Inferior parietal cortex (tissue), 1 donor: Measurements from ENCODE around the gene PRKAG3.

Experiments
- DNase-seq: peaks from one replicate; pipeline ENCODE4 v3.0.0-alpha.2; 2016; ENCODE audit errors: extremely low spot score

The PRKAG3 gene

GRCh38 chr2:218839888-218840287 is 8.3 kb upstream of the PRKAG3 start:
- DNase-seq, result no peak

- no peak for DNase-seq
Measured at GRCh38 chr2:218839430-218839829, 7.8 kb upstream of the PRKAG3 start.

GRCh38 chr2:218837495-218837894 is 5.9 kb upstream of the PRKAG3 start:
- no peak for DNase-seq

GRCh38 chr2:218834685-218835084 is 3.1 kb upstream of the PRKAG3 start:
- no peak for DNase-seq

- DNase-seq, result no peak
Measured at GRCh38 chr2:218833023-218833609, 1.5 kb upstream of the PRKAG3 start.

- no peak for DNase-seq
Measured at GRCh38 chr2:218832520-218832919, 917 bp upstream of the PRKAG3 start.

- DNase-seq, result no peak
Measured at GRCh38 chr2:218832081-218832480, 478 bp upstream of the PRKAG3 start.

- no peak for DNase-seq
Measured at GRCh38 chr2:218830526-218831306, 887 bp downstream of the PRKAG3 start.

GRCh38 chr2:218829868-218830451 is 1.6 kb downstream of the PRKAG3 start:
- DNase-seq, result no peak

GRCh38 chr2:218828477-218828778 is 3.2 kb downstream of the PRKAG3 start:
- DNase-seq, result no peak

- DNase-seq, result no peak
Measured at GRCh38 chr2:218827701-218828476, 3.7 kb downstream of the PRKAG3 start.

GRCh38 chr2:218826791-218827190 is 4.8 kb downstream of the PRKAG3 start:
- no peak for DNase-seq

- no peak for DNase-seq
Measured at GRCh38 chr2:218824004-218824403, 7.6 kb downstream of the PRKAG3 start.

- no peak for DNase-seq
Measured at GRCh38 chr2:218823196-218823855, 8.3 kb downstream of the PRKAG3 start.

GRCh38 chr2:218822622-218823021 is 9.0 kb downstream of the PRKAG3 start:
- no peak for DNase-seq

GRCh38 chr2:218821605-218822211 is 9.9 kb downstream of the PRKAG3 start:
- DNase-seq, result no peak

- no peak for DNase-seq
Measured at GRCh38 chr2:218820746-218821369, 10.7 kb downstream of the PRKAG3 start.

GRCh38 chr2:218819093-218819492 is 12.5 kb downstream of the PRKAG3 start:
- DNase-seq, result no peak

GRCh38 chr2:218816561-218817011 is 15.0 kb downstream of the PRKAG3 start:
- DNase-seq, result no peak

- no peak for DNase-seq
Measured at GRCh38 chr2:218815649-218816048, 16.0 kb downstream of the PRKAG3 start.

- no peak for DNase-seq
Measured at GRCh38 chr2:218815244-218815637, 16.4 kb downstream of the PRKAG3 start.
